HG03571 (cell line): ENCODE measurements around the gene TAPBP.
"Not testable (repeated sequence)": the region's sequence is repeated elsewhere in the genome, so short reads cannot be mapped to it uniquely, and the experiment has no call there.

Experiments
- ATAC-seq: cut with Tn5 transposase; IDR thresholded peaks from one replicate; pipeline ENCODE4 v1.9.1; 2021; ENCODE audit not compliant: unreplicated experiment

The TAPBP gene

DNA sequence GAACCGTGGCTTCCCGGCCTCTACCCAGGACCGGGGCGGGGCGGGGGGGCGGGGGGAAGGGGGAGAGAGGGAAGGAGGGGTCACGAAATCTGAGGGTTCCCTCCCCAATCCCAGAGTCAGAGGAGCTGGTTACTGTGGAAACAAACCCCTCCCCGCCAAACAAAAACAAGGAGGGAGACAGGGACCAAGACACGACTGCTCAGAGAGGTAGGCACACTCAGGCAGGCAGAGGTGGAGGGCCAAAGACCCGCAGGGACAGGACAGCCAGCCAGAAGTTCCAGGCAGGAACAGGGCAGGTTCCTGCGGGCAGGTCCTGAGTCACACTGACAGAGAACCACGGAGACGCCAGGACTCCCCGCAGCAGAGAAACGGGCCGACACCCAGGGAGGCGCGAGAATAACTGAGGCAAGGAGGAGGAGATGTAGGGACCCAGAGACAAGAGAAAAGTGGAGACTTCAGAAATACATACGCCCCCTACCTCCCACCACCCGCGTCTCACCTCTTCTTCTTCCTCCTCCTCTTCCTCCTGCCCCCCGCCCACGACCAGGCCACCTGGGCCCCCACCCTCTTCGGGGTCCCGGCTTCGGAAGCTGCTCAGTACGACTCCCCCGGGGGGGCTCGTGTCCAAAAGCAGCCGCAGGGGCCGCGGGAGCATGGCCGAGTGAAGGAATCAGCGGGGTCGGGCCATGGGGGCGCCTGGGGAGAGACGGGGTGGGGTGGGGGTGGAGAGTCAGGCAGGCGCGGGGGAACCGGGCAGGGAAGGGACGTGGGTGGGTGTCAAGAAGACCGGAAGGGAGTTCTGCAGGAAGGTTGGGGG is 15.7 kb downstream of the TAPBP start:
- ATAC-seq: no peak

DNA sequence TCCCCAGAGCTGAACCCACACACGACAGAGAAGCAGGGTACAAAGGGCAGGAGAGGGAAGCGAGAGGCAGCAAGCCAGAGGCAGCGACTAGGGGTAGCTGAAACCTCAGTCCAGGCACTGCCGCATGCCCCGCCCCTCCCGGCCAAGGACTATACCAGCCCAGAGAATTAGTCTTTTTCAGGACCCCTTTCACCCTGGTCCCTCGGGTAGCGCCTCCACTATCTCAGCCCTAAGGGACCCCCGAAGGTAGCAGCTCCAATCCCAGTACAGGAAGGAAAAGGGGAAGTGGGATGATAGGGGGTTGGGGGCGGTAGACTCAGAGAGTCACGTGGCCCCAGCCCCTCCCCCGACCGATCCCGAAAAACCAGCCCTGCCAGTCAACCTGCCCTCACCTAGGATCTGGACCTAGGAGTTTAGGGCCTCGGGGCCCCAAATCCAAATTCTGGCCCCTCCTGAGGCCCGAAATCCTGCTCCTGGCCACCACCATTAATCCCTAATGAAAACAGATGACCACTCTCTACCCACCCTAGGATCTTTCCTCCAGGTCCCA is 16.4 kb downstream of the TAPBP start:
- no peak for ATAC-seq

DNA sequence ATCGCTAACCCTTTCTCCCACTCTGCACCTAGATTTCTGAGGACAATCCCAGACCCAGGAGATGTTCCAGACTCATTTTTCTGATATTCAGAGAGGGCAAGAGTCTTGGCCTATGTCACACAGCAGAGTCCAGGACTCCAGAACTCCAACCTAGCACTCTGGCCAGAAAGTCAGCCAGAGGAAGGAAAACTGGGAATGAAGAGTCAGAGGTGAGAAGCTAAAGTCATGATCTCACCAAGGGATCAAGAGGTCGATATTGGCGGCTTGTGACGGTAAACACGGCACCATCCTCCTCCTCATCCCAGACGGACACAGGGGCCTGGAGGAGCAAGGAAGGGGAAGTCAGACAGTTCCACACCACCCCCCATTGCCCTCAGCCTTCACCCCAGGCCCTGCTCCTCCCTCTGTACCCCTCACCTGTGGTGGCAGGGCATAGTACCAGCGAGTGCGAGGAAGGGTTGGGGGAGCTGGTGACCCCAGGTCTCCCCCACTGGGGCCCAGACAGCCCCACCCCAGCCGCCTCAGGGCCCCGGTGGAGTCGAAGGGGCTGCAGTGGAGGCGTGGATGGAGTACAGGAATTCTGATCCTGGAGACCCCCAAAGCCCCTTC is 17.0 kb downstream of the TAPBP start:
- ATAC-seq: no peak

DNA sequence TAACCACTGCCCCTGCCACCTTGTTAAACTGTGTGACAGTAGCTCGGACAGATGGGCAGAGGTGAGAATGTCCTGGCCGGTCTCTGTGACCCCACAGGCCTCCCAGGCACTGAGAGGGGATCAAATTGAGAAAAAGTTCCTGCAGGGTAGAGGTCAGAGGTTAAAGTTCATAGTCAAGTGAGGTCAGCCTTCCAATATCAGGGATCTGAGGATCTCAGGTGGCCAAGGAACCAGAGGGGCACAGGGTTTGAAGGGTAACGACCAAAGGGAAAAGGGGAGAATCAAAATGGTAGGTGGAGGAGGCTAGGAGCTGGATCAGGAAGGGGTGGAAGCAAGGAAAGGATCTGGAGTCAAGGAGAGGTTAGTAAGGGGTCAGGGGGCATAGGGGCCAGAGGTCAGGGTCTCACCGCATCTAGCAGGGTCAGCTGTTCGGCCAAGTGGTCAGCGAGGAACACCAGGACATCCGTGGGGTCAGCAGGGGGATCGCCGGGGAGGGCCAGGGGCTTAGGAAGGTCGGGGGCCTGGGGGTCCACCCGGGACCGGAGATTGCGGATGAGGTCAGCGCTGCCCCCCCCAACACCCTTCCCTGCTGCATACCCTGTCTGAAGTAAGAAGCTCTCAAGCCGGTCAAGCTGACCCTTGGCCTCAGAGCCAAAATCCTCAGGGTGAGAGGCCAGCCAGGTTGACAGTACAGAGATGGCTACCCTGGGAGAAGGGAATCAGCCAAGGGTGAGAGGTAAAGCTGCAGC is 18.1 kb downstream of the TAPBP start:
- no peak for ATAC-seq

DNA sequence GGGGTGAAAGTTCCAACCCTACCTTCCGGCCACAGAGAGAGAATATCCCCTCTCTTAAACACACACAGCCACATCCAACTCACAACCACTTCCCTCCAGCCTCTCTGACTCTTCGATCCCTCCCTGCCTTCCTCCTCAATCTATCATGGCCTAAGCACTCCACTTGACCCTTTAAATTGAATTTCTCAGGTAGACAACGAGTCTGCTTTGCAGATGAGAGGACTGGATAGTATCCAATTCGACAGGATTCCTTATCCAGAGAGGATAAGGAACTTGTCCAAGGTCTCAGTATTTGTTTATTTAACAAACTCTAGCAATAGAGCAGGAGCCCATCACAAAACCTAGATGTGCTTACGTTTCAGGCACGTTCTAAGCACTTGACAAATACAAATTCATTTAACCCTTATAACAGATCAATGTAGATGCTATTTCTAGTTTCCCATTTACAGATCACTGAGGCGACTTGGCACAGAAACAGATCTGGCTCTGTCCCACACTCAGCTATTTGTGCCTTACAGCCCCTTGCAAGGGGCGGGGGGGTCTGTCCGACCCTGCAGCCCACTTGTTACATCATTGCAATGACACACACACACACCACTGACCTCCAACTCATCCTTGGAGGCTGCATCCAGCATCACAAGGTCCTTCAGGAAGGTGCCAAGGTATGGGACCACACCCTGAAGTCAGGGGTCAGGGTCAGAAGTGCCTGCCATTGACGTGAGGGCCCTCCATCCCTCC is 19.6 kb downstream of the TAPBP start:
- no peak for ATAC-seq

DNA sequence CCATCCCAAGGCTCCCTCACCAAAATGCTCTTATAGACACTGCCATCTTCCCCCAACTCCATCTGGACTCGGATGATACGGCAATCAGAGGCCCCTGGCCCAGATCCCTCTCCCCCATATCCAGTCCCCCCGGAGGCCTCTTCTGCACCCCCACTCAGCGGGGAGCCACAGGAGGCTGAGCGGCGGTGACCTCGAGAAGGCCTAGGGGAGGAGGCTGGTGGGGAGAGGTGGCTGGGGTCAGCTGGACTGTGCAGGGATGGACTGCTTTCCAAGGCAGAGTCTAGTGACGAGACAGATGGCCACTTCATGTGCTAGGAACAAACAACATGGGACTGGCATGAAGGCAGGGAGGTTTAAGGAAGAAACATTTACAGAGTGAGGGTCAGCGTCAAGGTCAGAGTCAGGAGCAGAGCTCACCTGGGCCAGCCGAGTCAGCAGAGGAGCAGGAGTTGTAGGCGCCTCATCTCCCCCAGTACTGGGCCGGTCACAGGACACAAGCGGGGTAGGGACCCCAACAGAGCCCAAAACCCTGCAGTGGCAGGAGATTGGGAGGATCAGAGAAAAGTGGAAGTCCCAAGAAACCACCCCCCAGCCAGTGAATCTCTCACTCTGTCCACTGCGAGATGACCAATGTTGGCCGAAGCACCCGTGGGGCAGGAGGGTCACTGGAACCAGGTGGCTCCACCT is 20.7 kb downstream of the TAPBP start:
- no peak for ATAC-seq

DNA sequence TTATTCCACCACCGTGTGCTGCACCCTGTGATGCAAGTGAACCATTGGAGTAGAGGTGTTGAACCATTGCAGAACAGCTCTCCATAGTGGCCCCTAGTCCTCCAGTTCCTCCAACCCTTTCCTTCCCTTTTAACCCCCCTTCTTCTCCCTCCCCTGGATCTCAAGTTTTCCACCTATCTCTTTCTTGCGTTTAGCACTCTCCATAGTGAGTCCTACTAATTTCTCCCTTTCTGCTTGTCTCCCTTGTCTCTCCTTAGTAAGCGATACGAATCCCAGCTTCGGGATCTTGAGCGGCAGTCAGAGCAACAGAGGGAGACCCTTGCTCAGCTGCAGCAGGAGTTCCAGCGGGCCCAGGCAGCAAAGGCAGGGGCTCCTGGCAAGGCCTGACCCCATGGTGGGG is 23.4 kb downstream of the TAPBP start:
- ATAC-seq: no peak

DNA sequence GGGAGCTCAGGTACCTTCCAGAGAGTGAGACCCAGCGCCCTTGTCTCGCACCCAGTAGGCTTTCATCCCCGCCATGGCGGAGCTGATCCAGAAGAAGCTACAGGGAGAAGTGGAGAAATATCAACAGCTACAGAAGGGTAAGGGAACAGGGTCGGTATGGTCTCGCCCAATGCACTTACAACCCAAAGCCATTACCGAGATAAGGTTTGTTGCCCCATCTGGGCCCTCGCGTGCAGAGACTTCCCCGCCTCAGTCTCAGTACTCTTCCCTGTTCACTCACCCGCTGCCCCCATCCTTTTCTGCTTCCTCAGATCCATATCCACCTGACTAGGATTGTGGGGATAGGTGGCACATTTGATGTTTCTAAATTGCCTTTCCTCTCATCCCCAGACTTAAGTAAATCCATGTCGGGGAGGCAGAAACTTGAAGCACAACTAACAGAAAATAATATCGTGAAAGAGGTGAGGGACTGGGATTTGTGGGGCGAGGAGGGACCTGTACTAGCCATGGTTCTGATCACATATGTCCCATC is 24.0 kb downstream of the TAPBP start:
- ATAC-seq: peak; percentile 14

DNA sequence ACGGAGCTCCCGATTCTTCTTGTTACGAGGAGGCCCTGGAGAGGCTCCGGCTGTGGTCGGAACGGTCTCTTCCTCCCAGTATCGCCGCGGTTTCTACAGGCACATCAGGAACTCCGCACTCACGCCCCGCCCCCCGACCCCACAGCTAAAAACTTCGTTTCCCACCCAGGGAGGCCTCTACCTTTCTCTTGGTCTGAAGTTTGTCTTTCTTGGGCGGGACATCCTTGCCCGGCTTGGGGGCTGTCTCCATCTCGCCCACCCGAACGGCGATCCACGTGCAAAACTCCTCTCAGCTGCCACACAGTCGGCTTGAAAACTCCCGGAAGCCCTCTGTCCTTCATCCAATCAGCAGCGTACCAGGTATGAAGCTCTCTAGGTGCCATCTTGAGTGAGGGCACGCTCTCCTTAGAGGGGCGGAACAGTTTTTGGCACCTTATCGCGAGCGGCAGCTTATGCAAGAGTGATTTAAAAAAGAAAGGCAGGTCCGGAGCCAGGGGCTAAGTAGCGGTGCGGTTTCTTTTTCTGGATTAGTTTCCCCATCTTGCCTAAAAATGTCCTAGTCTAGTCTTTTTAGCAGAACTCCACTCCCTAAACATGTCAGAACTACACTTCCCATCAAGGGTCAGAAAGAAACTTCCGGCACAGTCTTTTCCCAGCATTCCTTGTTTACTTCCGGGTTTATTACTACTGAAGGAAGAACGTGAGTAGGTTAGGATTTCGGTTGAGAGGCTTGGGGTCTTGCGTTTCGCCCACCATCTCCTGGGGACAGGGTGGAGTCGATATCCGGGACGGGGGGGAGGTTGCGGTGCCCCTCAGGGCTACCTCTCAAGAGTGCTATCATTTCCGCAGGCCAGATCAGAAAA is 24.7 kb downstream of the TAPBP start, which contains the start of the genes PFDN6 and WDR46:
PFDN6 (plus strand) TSS at position 681 of the 863 bp plus-strand sequence. CDS start 256 bp downstream, outside the sequence.
WDR46 (minus strand) TSS at position 319 of the 863 bp plus-strand sequence; CDS start at position 250, 69 bp downstream.
- ATAC-seq: peak; percentile 67

DNA sequence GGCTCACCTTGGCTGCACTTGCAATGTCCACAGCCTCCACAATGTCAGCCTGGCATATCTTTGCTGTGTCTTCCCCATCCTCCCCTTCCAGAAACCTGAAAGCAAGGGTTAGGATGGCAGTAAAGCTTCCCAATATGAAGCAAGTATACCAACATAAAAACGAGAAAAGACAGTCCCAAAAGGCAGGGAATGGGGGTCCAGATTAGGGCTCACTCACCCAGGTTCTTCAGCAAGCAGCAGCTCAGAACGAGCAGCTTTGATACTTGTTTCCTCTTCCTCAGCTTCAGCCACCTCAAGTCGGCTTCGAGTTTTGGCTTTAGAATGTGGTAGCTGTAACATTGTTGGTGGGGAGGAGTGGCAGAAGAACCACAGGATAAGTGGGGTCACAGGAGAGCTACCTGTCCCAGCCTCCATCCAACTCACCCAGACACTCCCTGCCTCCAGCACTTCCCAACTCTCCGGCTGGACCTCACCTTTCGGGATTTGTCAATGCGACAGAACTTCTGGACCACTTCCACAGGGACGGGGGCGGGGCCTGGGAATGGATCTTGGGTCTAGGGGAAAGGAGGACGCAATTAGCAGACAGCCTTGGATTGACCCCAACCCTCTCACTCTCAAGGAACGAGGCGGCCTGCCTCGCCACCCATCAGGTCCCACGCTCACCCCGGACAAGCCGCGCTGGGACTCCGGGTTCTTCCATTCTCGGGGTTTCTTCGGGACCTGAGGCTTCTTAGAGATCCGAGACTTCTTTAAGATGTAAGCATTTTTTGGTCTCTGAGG is 25.5 kb downstream of the TAPBP start:
- ATAC-seq: no peak

DNA sequence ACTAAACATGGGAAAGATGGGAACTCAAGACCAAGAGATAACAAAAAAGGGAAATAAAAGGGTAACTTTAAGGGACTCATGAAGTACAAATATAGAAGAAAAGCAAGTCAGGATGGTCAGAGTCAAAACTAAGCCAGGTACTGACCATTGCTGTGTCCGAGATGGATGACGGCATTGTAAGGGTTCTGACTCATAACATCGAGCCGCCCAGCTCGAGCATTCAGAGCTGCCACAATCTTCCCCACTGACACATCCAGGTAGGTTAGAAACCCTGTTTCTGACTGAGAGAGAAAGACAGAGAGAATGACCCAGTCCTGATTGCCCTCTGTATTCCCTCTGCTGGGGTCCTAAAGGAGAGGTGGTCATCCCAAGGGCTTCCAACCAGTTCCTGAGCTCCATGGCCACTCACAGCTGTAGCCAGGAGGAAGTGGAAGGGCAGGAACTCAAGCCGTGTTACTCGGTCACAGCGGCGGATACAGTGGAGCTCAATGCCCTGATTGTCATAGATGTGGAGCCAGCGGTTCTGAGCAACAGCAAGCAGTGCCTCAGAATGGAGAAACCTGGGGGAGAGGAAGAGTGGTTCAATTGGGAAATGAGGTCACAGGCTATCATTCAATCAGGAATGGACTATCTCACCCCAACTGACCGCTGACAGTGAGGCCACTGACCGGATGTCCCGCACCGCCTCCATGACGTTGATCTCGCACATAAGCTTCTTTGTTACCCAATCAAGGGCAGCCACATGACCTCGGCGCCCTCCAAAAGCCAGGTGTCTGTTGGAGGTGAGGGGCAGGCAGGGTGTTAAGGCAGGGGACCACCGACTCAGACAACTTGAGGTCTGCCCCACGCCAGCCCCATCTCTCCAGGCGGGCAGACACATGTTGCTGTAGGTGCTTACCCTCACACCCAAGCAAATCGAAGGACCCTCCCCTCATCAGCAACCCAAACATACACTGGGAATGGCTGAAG is 26.6 kb downstream of the TAPBP start:
- no peak for ATAC-seq

DNA sequence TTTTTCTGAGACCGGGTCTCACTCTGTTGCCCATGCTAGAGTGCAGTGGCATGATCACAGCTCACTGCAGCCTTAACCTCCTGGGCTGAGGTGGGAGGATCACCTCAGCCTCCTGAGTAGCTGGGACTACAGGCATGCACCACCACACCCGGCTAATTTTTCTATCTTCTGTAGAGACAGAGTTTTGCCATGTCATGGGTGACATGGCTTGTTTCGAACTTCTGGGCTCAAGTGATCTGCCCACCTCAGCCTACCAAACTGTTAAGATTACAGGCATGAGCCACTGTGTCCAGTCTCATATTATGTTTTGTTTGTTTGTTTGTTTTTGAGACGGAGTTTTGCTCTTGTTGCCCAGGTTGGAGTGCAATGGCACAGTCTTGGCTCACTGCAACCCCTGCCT is 28.7 kb downstream of the TAPBP start:
- not testable (repeated sequence) for ATAC-seq

DNA sequence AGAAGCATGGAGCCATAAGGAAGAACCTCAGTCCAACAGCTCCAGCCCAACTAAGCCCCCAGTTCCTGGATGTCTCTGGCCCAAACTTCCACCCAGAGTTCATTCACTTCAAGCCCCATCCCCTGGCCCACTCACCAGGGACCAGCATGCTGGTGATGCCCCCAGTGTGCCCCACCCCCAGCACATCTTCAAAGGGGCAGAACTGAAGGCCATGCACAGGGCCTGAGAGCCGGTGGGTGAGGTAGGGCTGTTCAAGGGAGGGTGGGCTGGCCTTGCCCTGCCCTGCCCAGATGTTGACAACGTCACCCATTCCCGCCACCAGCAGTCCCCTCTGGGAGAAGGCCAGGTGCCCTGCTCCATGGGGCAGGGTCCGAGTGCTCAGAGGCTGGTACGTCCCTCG is 33.3 kb downstream of the TAPBP start:
- no peak for ATAC-seq

DNA sequence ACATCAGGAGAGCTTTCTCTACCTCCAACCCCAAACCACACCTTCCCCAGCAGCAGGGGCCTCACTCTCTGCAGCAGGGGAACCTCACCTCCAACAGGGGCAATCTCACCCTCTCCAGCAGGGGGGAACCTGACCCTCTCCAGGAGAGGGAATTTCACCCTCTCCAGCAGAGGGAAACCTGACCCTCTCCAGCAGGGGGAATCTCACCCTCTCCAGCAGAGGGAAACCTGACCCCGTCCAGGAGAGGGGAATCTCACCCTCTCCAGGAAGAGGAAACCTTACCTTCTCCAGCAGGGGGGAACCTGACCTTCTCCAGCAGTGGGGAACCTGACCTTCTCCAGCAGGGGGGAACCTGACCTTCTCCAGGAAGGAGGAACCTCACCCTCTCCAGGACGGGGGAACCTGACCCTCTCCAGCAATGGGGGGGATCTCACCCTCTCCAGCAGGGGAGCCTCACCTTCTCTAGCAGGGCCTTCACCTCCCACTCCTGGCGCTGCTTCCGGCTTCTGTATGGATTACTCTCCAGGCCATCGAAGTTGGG is 33.8 kb downstream of the TAPBP start:
- no peak for ATAC-seq

DNA sequence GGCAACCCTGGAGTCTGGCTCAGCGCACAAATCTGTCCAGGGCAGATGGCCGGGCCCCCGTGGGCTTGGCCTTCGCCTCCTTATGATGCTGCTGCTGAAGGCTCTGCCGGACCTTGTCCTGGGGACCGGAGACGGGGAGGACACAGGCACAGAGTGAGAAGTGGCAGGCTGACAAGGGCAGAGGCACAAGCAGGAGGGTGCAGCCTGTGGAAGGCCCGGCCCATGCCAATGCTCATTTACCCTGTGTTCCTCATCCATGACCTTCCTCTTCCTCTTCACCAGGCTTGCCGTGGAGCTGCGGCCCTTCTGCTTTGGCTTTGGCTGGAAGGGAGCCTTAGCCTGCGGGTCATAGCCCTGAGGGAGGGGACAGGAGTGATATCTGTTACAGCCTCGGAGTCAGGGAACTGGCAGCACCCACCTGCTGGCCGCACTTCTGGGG is 34.6 kb downstream of the TAPBP start:
- no peak for ATAC-seq

DNA sequence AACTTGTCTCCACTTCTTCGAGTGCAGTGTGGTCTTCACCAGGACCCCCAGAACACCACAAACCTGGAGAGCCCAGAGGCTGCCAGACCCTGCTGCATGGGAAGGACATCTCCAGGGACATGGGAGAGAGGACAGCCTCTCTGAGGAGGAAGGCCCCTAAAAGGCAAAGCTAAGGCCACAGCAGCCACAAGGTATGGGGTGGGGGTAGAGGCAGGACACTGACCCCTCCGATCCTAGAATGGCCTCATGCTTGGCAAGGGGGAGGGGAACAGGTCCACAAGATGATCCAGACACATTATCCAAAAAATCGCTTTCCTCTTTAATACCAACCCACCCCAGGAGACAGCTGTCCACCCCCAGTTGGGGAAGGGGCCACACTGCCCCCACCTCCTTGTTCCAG is 35.1 kb downstream of the TAPBP start:
- ATAC-seq: no peak

DNA sequence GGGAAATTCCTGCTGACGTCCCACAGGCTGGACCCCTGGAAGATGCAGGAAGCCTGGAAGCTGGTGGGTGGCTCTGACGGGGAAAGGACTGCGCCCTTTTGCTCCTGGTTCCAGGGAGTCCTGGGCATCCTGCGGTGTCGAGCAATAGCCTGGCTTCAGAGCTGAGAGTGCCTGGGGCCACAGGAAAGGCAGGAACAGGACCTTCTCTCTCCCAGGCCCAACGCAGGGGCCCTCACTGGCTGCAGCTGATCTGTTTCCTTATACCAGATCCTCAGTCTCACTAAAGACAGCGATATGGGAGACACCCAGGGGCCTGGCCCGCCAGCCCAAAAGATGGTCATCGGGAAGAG is 35.5 kb downstream of the TAPBP start:
- no peak for ATAC-seq
